GM18499 (cell line): ENCODE results near the gene RALGAPA1.

Experiments
- ATAC-seq: cut with Tn5 transposase; IDR thresholded peaks from one replicate; pipeline ENCODE4 v1.9.1; 2021; ENCODE audit warnings: moderate number of reproducible peaks; ENCODE audit not compliant: insufficient read depth, unreplicated experiment

RALGAPA1 gene

DNA sequence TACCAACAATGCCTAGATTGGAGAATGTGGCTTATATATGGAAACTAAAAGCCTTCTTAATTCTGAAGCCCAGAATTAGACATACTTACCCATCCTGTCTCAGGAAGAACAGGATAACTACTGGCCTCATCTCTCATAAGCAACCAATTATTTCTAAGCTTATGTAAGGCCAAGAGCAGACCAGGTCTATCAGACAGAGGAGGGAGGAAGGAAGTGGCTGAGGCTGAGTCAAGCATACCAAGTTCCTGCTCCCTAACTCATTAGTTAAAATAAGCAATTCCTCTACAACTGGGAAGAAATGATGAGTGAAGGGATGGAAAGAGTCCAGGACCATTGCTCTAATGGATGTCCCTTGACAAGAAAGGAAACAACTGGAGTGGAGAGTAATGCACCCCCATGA is 302.2 kb downstream of the RALGAPA1 start:
- no peak for ATAC-seq

DNA sequence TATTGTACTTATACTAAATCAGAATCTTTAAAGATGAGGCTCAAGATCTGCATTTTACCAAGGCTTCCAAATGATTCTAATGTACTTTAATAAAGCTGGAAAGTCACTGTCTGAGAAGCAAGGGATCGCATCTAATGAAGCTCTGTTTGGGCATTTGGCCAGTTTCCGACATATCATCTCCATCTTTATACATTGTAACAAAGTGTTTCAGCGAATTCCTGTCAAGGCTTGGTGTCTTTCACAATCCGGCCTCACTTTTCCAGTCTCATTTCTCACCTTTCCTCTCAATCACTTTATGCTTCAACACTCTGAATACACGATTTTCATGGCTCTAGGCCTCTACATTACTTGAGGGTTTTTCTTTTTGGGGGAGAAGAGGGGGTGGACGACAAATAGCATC is 302.6 kb downstream of the RALGAPA1 start:
- ATAC-seq = no peak

DNA sequence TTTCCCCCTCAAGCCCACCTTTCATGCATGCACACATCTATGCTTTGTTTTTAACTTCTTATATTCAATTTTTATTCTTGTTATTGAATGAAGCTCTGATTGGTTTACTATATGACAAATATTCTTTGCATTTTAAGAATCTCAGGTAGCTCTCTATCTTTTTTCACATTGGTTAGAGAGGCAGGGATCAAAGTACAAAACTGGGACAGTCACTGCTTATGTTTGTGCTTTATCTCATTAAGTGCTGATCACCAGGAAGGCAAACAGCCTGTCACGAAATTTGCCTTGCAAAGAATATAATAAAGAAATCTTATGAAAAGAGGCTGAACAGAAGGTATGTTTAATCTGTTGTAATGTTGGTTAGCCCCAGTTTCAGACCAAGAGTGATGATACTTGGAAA is 304.8 kb downstream of the RALGAPA1 start:
- no peak for ATAC-seq

DNA sequence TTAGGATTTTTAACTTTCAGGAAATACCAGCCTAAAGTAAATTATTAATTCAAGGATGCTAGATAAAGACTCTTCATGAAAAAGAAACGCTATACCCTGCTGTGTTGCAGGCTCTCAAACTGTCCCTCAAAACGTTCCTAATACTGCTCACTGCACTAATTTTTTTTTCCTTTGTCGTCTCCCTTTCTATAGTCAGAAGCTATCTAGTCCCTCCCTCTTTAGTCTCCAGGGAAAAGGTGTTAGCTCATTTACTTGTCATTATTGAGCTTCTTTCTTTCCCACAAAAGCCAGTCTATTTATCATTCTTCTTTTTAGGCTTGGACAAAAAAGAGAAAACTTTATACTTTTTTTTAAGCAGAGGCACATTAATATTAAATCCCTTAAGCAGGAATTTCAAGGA is 305.4 kb downstream of the RALGAPA1 start:
- ATAC-seq = no peak

DNA sequence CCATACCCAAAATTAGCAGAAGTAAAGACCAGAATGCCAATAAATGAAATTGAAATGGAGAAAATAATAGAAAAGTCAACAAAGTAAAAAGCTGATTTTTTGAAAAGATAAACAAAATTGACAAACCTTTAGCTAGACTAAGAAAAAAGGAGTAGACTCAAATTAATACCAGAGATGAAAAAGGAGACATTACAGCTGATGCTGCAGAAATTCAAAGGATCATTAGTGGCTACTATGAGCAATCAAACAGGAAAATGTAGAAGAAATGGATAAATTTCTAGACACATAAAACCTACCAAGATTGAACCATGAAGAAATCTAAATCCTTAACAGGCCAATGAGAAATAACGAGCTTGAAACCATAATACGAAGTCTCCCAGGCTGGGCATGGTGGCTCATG is 309.9 kb downstream of the RALGAPA1 start:
- no peak for ATAC-seq

DNA sequence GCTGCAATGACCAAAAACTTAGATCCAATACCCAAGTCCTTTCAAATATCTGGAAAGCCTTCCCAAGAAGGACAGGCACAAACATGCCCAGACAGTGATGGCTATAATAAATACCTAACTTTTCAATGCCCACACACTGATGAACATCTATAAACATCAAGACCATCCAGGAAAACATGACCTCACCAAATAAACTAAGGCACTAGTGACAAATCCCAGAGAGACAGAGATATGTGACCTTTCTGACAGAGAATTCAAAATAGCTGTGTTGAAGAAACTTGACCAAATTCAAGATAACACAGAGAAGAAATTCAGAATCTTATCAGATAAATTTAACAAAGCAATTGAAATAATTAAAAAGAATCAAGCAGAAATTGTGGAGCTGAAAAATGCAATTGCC is 313.8 kb downstream of the RALGAPA1 start:
- no peak for ATAC-seq

DNA sequence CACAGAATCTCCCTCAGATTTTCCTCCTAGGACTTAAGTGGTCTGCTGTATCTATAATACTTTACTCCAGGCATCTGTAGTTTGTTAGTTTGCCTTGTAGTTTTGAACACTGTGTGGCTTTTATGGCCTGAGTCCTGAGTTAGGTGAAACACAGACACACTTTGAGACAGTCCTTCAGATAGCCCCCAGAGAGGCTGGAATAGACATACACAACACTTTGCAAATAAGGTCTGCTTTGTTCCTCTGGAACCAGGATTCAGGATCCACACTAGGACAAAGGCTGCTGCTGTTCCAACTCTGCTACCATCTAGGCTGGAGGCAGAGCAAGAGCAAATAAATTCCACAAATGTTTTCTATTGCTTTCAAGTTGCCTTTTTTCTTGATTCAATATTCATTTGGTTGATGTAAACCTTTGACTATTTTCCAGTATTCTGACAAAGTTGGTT is 316.5 kb downstream of the RALGAPA1 start:
- no peak for ATAC-seq
